GM21619 (cell line): ENCODE data around the gene UBE2C.
"Not testable (repeated sequence)": the region's sequence is repeated elsewhere in the genome, so short reads cannot be mapped to it uniquely, and the experiment has no call there.

ENCODE experiments used
- ATAC-seq: cut with Tn5 transposase; IDR thresholded peaks from one replicate; pipeline ENCODE4 v1.9.1; 2021; ENCODE audit not compliant: unreplicated experiment

UBE2C gene

DNA sequence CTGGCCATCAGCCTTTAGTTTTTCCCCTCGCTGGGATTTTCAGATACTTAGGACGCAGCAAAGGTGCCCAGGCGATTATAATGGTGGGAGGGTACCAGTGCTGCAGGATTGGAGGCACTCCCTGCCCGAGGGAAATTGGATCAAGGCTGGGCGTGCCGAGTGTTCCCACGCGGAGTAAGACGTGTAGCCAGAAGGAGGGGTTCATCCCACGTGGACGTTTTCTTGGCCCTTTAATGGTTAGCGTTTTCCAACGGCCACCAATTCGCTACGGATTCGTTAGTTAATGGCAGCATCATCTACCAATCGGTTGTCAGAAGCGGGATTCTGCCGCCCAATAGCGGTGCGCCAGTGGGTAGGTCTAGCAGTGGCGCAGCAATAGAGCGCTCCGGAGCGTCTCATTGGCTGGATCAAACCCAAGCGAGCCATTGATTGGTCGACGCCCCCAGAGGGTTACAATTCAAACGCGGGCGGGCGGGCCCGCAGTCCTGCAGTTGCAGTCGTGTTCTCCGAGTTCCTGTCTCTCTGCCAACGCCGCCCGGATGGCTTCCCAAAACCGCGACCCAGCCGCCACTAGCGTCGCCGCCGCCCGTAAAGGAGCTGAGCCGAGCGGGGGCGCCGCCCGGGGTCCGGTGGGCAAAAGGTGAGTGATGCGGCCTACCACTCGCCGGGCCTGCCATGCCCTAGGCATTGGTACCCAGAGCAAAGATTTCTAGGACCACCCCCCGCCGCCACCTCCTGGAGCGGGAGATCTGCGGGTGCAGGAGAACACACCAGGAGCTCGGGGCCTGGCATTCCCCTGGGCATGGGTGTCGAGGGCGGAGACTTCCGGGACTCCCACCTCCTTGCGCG, at the start of gene UBE2C:
UBE2C (plus strand) TSS at position 488 of the 849 bp plus-strand sequence; CDS start at position 540, 52 bp downstream.
- ATAC-seq: peak; percentile 99

DNA sequence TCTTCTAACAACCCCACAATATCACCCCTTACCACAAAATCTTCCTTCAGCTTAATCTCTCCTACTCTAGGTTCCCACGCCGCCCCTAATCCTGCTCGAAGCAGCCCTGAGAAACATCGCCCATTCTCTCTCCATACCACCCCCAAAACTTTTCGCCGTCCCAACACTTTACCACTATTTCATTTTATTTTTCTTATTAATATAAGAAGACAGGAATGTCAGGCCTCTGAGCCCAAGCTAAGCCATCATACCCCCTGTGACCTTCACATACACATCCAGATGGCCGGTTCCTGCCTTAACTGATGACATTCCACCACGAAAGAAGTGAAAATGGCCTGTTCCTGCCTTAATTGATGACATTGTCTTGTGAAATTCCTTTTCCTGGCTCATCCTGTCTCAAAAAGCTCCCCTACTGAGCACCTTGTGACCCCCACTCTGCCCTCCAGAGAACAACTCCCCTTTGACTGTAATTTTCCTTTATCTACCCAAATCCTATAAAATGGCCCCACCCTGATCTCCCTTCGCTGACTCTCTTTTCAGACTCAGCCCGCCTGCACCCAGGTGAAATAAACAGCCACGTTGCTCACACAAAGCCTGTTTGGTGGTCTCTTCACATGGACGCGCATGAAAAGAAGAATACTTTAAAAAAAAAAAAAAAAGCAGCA, 47.7 kb upstream of the UBE2C start:
- ATAC-seq: not testable (repeated sequence)

DNA sequence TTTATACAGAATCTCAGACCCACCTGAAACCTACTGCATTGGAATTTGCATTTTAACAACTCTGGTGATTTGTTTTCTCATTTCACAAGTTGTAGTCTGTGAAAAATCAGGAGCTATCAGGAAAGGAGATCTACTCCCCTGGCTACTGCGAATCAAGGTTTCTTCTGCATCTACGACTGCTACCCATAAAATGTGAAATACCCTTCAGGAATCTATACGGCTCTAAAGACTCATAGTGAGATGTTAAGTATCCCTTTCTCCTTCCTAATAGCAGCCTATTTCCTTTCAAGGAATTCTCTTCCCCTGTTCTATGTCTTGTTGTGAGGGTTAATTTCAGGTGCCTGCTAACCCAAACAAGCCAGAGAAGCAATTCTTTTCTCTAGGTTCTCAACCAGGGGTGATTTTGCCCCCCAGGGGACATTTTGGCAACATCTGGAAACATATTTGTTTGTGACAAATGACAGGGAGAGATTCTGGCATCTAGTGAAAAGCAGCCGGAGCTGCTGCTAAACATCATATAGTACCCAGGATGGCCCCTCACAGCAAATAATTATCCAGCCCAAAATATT, 47.1 kb upstream of the UBE2C start:
- ATAC-seq: no peak

DNA sequence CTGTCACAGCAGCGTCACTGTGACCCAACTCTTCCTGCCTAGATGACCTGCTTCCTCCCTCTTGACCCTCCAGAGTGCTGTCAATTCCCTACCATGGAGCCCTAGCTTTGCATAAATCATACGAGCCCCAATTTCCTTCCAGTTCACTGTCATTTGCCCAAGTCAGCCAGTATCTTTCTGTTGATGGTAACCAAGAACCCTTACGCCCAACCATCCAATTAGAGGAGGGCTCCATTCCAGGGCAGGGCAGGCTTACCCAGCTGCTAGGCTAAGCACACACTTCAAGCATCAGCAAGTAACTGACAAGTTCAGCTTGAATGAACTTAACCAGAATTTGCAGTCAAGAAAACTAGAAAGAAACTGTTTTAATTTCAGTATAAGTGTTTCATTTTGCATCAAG, 46.5 kb upstream of the UBE2C start:
- no peak for ATAC-seq

DNA sequence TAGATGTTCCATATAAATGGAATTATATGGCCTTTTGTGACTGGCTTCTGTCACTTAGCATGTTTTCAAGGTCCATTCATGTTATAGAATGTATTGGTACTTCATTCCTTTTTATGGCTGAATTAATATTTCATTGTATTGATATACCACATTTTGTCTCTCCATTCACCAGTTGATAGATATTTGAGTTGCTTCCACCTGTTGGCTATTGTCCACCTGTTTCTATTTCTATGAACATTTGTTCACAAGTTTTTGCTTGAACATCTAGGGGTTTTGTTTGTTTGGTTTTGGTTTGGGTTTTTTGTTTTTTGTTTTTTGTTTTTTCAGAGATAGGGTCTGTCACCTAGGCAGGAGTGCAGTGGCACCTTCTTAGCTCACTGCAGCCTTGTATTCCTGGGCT, 44.0 kb upstream of the UBE2C start:
- no peak for ATAC-seq

DNA sequence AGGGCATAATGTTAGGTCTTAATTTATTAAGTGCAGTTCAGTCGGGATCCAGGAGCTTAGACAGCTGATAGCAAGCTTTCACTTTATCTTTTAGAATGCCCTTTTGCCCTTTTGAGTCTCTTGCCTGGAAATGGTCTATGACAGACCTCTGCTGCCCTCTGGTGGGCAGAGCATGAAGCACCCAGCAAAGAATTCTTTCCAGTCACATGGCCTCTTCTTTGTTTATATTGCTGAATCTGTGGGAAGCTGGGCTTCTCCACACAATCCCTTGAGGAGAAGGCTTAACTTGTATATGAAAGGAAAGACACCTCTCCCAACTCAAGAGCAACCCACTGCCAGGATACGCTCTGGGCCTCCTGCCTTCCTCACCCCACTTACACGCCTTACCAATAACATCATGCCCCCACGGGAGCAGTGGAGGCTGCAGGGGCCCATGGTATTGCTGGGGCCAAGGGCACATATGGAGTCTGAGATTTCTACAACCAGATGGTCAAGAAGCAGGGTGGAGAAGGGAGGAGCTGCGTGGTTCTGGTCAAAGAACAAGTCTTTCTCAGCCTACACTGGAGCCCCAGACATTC, 41.2 kb upstream of the UBE2C start:
- ATAC-seq: no peak

DNA sequence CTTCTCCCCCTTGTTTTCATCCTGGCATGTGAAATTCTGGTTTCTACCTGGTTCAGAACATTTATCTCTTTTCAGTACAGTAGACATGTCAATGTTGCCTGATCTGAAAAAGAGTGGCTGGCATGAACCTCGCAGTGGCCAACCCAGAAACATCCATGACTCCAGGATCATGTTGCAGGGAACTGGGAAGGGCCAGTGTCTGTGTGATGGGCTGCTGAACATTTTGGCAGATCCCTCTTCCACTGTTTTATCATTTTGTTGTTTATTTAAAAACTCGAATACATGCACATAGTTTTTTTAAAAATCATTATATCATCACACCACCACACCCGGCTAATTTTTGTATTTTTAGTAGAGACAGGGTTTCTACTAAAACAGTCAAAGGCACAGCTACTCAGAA, 39.8 kb upstream of the UBE2C start:
- ATAC-seq: no peak

DNA sequence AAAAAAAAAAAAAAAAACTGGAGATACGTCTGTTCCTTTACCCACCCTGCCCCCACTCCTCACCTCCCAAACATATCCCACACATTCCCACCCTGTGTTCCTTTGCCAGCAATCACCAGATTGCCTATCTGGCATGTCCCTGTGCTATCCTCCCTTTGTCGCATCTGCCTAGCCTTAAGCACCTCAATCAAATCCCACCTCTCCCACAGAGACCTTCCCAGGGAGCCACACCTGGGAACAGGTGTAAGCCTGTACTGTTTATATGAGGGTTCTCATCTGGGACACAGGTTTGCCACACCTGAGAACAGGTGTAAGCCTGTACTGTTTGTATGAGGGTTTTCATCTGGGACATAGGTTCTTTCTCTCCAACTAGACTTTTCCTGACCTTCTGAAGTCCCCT, 37.5 kb upstream of the UBE2C start:
- no peak for ATAC-seq

DNA sequence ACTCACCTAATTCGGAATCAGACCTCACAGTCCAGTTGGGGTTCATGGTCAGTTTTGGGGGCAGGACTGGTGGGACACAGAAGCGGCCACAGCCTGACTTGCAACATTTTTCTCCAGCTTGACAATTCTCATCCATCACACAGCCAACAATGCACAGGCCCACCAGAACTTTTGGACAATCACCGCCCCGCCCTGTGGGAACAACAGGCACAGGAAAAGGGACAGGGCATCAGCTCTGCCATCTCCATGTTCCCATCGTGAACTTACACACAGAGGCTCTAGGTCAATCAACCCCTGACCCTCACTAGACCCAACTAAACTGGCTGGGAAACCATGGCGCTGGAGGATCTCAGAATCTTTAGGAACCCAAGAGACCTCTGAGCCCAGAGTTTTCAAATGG, 37.0 kb upstream of the UBE2C start:
- no peak for ATAC-seq

DNA sequence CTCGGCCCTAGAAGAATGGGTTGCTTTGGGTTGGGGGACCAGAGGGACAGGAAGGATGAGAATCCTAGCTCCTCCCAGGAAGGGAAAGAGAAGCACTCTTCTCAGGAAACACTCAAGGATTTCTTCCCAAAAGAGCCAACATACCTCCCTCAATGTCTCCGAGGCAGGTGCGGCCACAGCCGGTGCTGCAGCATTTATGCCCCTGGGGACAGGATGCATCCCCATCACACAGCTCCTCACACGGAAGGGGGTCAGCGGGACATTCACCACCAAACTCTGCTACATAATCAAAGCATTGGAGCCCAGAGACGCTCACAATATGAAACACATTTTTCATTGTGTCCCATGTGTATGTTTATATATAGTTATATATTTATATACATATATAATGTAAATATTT, 35.5 kb upstream of the UBE2C start:
- no peak for ATAC-seq

DNA sequence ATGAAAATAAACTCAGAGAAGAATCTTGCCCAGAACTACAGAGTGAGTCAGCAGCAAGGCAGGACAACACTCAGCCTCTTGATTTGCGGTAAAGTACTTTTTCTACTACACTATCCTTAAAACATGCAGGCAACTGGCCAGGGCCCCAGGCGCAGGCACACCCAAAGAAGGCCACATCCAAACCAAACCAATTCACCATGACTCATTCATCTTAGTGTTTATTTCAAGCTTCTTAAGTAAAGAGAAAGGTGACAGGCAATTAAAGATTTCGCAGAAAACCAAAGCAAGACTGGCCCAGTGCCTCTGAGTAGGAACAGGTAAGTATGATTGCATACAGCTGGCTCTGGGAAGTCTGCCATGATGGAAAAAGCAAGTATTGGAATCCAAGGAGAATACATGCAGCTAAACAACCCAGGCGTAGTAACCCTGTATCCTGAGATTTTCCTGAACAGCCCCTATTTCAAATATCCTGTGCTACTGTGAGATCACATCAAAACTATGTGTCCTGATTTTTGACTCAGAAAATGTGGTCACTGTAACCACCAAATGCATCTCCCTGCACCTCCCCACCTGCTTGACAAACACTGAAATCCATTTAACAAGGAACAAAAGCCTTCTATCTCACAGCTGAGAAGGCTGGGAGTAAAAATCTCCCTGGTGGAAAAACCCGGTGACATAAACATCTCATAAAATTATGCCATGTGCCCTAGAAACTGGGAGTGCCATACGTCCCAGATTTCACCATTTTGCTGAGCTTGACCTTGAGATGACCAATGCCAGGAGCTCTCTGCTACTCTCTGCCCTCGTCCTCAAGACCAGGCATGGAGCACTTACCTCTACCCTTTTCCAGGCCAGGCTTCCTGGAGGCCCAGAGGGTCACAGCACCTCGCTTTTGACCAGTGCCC, 33.2 kb upstream of the UBE2C start:
- no peak for ATAC-seq

DNA sequence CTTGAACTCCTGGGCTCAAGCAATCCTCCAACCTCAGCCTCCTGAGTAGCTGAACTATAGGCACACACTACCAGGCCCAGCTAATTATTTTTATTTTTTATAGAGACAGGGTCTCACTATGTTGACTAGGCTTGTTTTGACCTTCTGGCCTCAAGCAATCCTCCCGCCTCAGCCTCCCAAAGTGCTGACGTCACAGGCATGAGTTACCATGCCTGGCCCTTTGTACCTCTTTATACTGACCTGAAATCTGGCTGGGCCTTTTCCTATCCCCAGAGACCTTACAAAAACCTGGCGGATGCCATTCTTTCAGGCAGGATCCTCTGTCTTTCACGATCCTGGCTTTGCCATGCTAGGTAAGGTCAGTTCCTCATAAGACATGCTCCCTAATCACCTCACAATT, 32.3 kb upstream of the UBE2C start:
- no peak for ATAC-seq

DNA sequence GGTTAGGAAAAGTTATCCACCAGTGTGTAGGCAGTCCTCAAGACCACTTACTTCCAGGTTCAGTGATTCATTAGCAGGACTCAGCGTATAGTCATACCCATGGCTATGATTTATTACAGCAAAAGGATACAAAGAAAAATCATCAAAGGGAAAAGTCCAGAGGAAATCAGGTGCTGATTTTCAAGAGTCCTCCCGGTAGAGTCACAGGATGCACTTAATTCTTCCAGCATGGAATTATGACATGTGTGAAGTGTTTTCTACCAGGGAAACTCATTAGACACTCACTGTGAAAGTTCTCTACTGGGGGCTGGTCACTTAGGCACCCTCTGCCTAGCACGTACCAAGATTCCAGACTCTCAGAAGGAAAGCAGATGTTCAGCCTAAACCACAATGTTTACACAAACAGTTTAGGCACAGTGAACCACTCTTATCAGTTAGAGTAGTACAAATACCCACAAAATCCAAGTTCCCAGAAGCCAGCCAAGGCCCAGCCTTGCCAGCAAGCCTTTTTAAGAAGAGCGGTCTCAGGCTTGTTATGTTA, 31.0 kb upstream of the UBE2C start:
- ATAC-seq: no peak

DNA sequence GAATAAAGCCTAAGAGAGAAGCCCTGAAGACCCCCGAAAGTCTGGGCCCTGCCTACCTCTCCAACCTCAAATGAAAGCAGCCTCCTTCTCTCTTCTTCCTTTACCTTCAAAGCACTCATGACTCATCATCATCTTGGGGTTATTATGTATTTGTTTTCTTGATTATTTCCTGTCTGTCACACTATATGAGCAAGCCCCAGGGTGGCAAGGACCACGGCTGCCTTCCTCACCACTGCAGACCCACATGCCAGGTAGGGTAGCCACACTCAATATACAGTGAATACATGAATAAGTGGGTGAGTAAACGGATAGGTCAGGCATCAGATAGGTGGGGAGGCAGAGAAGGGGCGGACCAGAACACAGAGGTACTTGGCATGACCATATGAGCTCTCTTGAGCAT, 29.6 kb upstream of the UBE2C start:
- no peak for ATAC-seq

DNA sequence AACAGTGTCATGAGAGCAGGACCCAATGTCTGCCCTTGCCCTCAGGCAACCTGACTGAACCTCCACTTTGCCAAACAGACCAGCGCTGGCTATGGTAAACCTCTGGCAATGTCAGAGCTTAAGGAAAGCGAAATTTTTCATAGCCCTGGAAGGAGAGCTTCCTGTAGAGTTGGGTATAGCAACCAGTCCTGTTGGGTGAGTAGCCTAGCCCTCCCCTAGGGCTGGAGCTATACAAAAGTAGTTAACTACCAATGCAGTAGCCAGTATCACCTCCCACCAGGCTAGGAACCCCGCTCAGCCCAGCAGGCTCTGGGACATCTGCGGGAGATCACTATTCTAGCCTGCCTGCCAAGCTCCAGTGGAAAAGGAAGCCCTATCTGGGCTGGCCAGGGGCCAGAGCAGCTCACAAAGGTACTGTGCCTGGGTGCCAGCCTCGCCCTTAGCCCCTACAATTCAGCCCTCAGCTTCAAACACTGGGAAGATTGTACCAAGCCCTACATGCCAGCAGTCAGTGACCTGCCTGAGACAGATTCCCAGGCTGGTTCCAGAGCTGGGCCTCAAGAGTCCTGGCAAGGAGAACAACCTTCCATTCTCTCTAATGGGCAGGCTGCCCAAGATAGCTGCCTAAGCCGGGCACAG, 28.7 kb upstream of the UBE2C start:
- no peak for ATAC-seq

DNA sequence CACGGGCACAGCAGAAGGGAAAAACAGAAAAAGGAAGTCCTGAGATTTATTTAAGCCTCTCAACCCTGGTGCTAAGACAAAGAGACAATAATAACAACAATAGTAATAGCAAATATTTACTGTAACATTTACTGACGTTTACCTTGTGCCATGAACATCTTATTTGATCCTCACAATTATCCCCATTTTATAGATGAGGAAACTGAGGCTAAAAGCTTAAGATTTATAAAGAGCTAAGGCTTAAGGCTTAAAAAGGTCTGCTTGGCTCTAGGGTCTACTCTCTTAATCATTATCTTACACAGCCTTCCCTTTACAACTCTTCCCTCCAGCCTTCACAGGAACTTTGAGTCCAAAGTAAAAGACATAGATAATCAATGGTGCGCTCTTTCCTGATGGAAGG, 24.1 kb upstream of the UBE2C start:
- ATAC-seq: no peak

DNA sequence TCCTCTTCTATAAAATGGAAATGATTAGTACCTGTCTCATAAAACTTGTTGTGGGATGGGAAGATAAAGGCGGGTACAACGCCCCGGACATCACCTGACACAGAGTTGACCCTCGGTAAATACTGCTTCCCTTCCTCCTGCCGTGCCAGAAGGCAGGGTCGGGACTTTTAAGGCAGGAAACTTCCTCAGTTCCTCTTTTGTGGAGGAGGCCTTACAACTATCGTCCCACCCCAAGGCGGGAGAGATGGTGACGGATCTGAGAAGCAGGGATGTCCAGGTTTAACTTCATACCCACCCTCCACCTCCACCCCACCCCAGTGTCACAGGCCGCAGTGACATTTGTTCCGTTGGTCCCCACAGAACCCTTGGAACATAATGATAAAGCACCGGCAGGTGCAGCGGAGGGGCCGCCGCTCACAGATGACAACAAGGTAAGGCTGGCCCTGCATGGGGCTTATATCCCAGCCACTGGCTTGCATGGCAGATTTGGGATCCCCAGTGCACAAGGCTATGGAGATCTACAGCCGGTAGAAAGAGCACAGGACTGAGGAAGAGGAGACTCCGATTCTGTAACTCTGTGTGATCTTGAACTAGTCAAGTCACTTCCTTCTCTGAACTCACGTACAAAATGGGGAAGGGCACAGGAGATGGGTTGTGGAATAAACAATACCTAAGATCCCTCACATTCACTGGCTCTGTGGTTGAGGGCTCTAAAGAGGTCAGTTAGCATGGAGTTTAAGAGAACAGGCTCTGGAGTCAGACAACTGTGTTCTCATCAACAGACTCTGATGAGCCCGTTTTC, 19.9 kb upstream of the UBE2C start:
- peak; percentile 16 for ATAC-seq

DNA sequence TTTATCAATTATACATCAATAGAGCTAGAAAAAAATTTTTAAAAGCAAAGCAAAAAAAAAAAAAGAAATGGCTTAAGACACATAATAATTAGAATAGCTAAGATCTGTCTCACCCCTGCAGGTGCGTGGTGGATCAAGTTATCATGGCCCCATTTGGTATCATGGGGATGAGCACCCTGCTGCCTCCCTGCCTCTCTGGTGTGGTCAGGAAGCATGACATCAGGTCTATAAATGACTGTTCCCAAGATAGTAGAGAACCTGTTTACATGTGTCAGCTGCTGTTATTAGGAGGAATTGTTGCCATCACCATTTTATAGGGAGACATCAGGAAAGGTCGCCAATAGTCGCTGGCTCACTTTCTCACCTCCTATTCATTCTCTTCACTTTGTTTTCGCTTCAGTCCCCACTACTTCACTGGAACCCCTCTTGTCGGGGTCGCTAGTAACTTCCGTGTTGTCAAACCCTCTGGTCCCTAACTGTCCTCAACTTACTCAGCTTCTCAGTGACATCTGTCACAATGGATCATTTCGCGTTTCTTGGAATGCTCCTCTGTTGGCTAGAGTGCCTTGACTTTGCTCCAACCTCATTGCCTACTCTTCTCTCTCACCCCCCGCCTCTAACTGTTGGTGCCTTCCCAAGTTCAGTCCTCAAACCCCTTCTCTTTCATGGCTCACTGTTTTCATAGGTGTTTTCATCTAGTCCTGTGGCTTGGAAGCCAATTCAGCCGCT, 15.9 kb upstream of the UBE2C start:
- no peak for ATAC-seq

DNA sequence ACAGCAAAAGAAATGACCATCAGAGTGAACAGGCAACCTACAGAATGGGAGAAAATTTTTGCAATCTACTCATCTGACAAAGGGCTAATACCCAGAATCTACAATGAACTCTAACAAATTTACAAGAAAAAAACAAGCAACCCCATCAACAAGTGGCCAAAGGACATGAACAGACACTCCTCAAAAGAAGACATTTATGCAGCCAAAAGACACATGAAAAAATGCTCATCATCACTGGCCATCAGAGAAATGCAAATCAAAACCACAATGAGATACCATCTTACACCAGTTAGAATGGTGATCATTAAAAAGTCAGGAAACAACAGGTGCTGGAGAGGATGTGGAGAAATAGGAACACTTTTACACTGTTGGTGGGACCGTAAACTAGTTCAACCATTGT, 14.9 kb upstream of the UBE2C start:
- ATAC-seq: not testable (repeated sequence)
